HEK293 (cell line): ENCODE measurements around the gene SMIM17.

Experiments used
- CTCF ChIA-PET: fragments of 350-600 bp; formaldehyde crosslinking; extraction: SDS; loops from one replicate; lab custom pipeline; 2021; ENCODE audit warnings: antibody characterized with exemption; lab: Yijun Ruan, JAX
- POLR2A ChIA-PET: fragments of 300-600 bp; formaldehyde crosslinking; extraction: SDS; loops from one replicate; lab custom pipeline; 2020; ENCODE audit warnings: antibody characterized with exemption, inconsistent platforms; lab: Yijun Ruan, JAX
- H3K27ac ChIP-seq: fragments of 200-500 bp; sonication (Bioruptor generic); 2 replicates; pipeline ENCODE4 v1.5.1; 2014; ENCODE audit warnings: low read depth, low read length, control low read depth, inconsistent platforms; ENCODE audit errors: extremely low read depth
- H3K36me3 ChIP-seq, 2 experiments: fragments of 200-500 bp in 1 of 2; sonication (Bioruptor generic) in 1 of 2; 1 replicate in 1 of 2; 2 replicates in 1 of 2; pipeline ENCODE4 v1.5.1; 2014 to 2017; ENCODE audit warnings: inconsistent platforms in 2 of 2, low read length in 2 of 2; ENCODE audit not compliant: control insufficient read depth in 2 of 2, insufficient read depth in 1 of 2
- H3K4me1 ChIP-seq: fragments of 200-500 bp; sonication (Bioruptor generic); 2 replicates; pipeline ENCODE4 v1.5.1; 2014; ENCODE audit warnings: mild to moderate bottlenecking, low read length, inconsistent platforms; ENCODE audit not compliant: control insufficient read depth, insufficient read depth
- H3K4me3 ChIP-seq: 2 replicates; pipeline ENCODE4 v1.5.1; 2011; ENCODE audit warnings: low read depth, mild to moderate bottlenecking, control low read depth, low read length, moderate library complexity
- H3K9me3 ChIP-seq: fragments of 200-500 bp; sonication (Bioruptor generic); 2 replicates; pipeline ENCODE4 v1.5.1; 2014; ENCODE audit warnings: low read depth, low read length, inconsistent platforms; ENCODE audit not compliant: control insufficient read depth, insufficient read depth
- GLI2 ChIP-seq: fragments of 450-650 bp; formaldehyde crosslinking; IDR thresholded peaks from 2 replicates; pipeline ENCODE4; 2017; ENCODE audit warnings: missing biosample characterization, missing genetic modification characterization, low read depth, borderline replicate concordance
- SALL2 ChIP-seq: fragments of 450-650 bp; formaldehyde crosslinking; IDR thresholded peaks from 2 replicates; pipeline ENCODE4 v1.5.0; 2017; ENCODE audit warnings: missing biosample characterization, mild to moderate bottlenecking, missing genetic modification characterization, borderline replicate concordance
- ZNF76 ChIP-seq: fragments of 450-650 bp; formaldehyde crosslinking; IDR thresholded peaks from 2 replicates; pipeline ENCODE4; 2016; ENCODE audit warnings: low read depth, missing biosample characterization, missing genetic modification characterization, borderline replicate concordance
- TF ChIP-seq, protein P1 (sequence below): fragments of 450-650 bp; formaldehyde crosslinking; IDR thresholded peaks from 2 replicates; pipeline ENCODE4 v1.5.1; 2016; ENCODE audit warnings: missing biosample characterization, missing genetic modification characterization

The SMIM17 gene

DNA sequence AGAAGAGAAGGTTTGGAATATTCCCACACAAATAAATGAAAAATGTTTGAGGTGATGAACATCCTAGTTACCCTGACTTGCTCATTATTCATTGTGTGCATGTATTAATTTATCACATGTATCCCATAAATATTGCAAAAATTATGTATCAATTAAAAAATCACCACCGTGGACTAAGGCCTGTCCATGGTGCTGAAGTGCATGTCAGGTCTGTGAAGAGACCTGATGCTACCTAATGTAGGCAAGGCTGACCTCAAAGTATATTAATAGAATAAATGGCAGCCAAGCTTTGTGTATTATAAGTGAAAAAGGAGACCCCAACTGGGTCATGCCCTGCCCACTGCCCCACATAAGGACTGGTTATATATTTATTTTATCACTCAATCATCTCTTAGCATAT, 63.0 kb downstream of the SMIM17 start:
- POLR2A ChIA-PET: no interaction called here
- Histone ChIP-seq H3K4me3 (no peak overlapping the region), H3K27ac (no peak overlapping the region), H3K9me3 (no peaks in the 10 kb centered on the region; the same call in none of the 2 replicates), H3K4me1 (no peaks in the 10 kb centered on the region), H3K36me3 (no peaks in the 10 kb centered on the region)
- no peak for TF ChIP-seq GLI2 (tag by site-specific recombination)
- TF ChIP-seq, protein P1, sequence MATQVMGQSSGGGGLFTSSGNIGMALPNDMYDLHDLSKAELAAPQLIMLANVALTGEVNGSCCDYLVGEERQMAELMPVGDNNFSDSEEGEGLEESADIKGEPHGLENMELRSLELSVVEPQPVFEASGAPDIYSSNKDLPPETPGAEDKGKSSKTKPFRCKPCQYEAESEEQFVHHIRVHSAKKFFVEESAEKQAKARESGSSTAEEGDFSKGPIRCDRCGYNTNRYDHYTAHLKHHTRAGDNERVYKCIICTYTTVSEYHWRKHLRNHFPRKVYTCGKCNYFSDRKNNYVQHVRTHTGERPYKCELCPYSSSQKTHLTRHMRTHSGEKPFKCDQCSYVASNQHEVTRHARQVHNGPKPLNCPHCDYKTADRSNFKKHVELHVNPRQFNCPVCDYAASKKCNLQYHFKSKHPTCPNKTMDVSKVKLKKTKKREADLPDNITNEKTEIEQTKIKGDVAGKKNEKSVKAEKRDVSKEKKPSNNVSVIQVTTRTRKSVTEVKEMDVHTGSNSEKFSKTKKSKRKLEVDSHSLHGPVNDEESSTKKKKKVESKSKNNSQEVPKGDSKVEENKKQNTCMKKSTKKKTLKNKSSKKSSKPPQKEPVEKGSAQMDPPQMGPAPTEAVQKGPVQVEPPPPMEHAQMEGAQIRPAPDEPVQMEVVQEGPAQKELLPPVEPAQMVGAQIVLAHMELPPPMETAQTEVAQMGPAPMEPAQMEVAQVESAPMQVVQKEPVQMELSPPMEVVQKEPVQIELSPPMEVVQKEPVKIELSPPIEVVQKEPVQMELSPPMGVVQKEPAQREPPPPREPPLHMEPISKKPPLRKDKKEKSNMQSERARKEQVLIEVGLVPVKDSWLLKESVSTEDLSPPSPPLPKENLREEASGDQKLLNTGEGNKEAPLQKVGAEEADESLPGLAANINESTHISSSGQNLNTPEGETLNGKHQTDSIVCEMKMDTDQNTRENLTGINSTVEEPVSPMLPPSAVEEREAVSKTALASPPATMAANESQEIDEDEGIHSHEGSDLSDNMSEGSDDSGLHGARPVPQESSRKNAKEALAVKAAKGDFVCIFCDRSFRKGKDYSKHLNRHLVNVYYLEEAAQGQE (tag by site-specific recombination): peak; percentile 80
- TF ChIP-seq ZNF76 (tag by site-specific recombination): no peak
- TF ChIP-seq SALL2 (tag by site-specific recombination): no peak
- CTCF ChIA-PET: no interaction called here
